ENCODE measurements around the gene FKBP1B.
"Not testable (repeated sequence)": the region's sequence is repeated elsewhere in the genome, so short reads cannot be mapped to it uniquely, and the experiment has no call there.

DNA sequence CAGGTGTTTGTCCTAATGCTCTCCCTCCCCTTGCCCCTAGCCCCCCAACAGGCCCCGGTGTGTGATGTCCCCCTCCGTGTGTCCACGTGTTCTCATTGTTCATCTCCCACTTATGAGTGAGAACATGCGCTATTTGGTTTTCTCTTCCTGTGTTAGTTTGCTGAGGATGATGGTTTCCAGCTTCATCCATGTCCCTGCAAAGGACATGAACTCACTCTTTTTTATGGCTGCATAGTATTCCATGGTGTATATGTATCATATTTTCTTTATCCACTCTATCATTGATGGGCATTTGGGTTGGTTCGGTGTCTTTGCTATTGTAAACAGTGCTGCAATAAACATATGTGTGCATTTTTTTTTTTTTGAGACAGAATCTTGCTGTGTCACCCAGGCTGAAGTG, 43.7 kb downstream of the FKBP1B start:
- not testable (repeated sequence) for TF ChIP-seq EP300, POLR2A (IDR thresholded peaks at IDR 0.05)
- TF ChIP-seq, protein P1, sequence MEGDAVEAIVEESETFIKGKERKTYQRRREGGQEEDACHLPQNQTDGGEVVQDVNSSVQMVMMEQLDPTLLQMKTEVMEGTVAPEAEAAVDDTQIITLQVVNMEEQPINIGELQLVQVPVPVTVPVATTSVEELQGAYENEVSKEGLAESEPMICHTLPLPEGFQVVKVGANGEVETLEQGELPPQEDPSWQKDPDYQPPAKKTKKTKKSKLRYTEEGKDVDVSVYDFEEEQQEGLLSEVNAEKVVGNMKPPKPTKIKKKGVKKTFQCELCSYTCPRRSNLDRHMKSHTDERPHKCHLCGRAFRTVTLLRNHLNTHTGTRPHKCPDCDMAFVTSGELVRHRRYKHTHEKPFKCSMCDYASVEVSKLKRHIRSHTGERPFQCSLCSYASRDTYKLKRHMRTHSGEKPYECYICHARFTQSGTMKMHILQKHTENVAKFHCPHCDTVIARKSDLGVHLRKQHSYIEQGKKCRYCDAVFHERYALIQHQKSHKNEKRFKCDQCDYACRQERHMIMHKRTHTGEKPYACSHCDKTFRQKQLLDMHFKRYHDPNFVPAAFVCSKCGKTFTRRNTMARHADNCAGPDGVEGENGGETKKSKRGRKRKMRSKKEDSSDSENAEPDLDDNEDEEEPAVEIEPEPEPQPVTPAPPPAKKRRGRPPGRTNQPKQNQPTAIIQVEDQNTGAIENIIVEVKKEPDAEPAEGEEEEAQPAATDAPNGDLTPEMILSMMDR (IDR thresholded peaks at IDR 0.05), result not testable (repeated sequence)
